NB4 (cell line): ENCODE data around the gene GPR27.

ENCODE experiments used
- CTCF ChIP-seq: IDR thresholded peaks from one replicate; pipeline ENCODE4 v1.5.1; 2012; ENCODE audit warnings: low read depth, low read length
- MAX ChIP-seq: IDR thresholded peaks from 2 replicates; pipeline ENCODE4 v1.6.1; 2011; ENCODE audit warnings: low read depth, low read length

DNA sequence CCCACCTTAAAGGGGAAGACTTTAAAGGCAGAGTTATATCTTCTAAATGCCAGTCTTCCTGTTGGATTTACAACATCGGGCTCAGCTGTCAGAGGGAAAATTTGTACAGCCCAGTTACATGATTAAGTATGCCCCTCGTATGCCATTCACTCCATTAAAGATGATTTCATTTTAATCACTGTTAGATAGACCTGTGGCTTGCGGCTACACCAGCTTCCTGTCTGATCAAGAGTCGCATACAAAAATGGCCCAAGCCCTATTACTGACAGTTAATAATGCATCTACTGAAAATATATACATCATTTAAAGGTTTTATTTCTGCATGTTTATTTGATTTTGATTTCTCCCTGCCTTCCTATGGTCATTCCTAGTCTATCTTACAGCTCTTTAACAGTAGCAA, 35.6 kb upstream of the GPR27 start:
- no peak for TF ChIP-seq CTCF
- TF ChIP-seq MAX: no peak
